Bronchial epithelial cell (primary cell): ENCODE results near the gene CCDC9B. TPM values are rescaled to one million over a fixed set of nuclear protein-coding genes. Genes with fewer than 3 reads are reported as not detected.

ENCODE experiments used
- DNase-seq: peaks from one replicate; pipeline ENCODE4 v3.0.0-alpha.2; 2010; ENCODE audit warnings: low read depth
- FAIRE-seq: peaks from 2 replicates; lab custom pipeline; 2011; peaks lifted over from hg19 to GRCh38; lab: Jason Lieb, UNC
- H3K27me3 ChIP-seq: 2 replicates; pipeline ENCODE4 v1.5.1; 2011; ENCODE audit warnings: low read length; ENCODE audit not compliant: control insufficient read depth, insufficient read depth
- H3K36me3 ChIP-seq: 2 replicates; pipeline ENCODE4 v1.5.1; 2011; ENCODE audit warnings: low read length; ENCODE audit not compliant: control insufficient read depth, insufficient read depth
- H3K4me3 ChIP-seq: 2 replicates; pipeline ENCODE4 v1.5.1; 2011; ENCODE audit warnings: mild to moderate bottlenecking, low read depth, low read length, control low read depth
- total RNA-seq: library from RNA; depleted of rRNA; stranded (reverse); fragments of >200 nt; gene quantifications from 2 replicates; pipeline ENCODE4 v1.2.1, GENCODE V29; 2014
- TF ChIP-seq, protein P1 (sequence below): IDR thresholded peaks from 2 replicates; pipeline ENCODE4 v1.5.1; 2011; ENCODE audit warnings: mild to moderate bottlenecking, moderate library complexity, low read length, control low read depth, inconsistent platforms; ENCODE audit not compliant: insufficient read depth, severe bottlenecking

CCDC9B gene
- total RNA-seq, 1 donor from 2014 or later: 12.1 TPM

DNA sequence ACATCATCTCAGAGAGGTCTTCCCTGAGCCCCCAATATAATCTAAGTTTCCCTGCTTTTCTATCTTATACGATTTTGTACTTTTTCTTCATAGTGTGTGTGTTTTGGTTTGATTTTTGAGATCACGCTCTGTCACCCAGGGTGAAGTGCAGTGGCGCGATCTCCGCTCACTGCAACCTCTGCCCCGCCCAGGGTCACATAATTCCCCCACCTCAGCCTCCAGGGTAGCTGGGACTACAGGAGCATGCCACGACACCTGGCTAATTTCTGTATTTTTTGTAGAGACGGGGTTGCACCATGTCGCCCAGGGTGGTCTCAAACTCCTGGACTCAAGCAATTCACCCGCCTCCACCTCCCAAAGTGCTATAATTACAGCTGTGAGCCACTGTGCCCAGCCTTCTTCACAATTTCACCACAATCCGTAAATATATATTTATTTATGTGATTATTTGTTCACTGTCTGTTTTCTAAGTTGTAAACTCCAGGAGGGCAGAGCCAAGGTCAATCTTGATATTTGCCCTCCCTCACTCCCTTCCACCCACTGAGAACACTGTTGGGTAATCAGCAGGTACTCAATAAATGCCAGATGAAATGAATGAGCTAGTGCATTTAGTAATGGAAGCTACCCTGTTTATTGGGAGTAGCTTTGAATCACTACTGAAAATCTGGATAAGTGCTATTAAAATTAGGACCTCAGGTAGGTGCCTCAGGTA, 41.2 kb upstream of the CCDC9B start:
- Histone ChIP-seq H3K4me3 (no peak overlapping the region), H3K27me3 (no peaks in the 10 kb centered on the region), H3K36me3 (peaks cover 4% of the 10 kb centered on the region)
- TF ChIP-seq, protein P1, sequence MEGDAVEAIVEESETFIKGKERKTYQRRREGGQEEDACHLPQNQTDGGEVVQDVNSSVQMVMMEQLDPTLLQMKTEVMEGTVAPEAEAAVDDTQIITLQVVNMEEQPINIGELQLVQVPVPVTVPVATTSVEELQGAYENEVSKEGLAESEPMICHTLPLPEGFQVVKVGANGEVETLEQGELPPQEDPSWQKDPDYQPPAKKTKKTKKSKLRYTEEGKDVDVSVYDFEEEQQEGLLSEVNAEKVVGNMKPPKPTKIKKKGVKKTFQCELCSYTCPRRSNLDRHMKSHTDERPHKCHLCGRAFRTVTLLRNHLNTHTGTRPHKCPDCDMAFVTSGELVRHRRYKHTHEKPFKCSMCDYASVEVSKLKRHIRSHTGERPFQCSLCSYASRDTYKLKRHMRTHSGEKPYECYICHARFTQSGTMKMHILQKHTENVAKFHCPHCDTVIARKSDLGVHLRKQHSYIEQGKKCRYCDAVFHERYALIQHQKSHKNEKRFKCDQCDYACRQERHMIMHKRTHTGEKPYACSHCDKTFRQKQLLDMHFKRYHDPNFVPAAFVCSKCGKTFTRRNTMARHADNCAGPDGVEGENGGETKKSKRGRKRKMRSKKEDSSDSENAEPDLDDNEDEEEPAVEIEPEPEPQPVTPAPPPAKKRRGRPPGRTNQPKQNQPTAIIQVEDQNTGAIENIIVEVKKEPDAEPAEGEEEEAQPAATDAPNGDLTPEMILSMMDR: no peak
- FAIRE-seq (no peak), DNase-seq (no peak)

DNA sequence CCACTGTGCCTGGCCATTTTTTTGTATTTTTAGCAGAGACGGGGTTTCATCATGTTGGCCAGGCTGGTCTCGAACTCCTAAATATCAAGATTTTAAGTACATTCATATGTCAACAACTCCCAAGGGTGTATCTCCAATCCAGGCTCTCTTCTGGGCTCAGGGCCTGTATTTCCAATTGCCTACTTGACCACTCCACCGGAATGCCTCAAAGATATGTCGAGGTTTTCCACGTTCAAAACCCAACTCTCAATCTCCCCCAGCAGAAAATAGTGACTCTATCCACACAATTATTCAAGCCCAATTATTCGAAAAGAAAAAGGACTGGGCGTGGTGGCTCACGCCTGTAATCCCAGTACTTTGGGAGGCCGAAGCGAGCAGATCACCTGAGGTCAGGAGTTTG, 39.9 kb upstream of the CCDC9B start:
- DNase-seq (no peak), FAIRE-seq (no peak)
- Histone ChIP-seq H3K4me3 (no peak overlapping the region), H3K36me3 (no peaks in the 10 kb centered on the region), H3K27me3 (no peaks in the 10 kb centered on the region)
- TF ChIP-seq, protein P1: no peak

DNA sequence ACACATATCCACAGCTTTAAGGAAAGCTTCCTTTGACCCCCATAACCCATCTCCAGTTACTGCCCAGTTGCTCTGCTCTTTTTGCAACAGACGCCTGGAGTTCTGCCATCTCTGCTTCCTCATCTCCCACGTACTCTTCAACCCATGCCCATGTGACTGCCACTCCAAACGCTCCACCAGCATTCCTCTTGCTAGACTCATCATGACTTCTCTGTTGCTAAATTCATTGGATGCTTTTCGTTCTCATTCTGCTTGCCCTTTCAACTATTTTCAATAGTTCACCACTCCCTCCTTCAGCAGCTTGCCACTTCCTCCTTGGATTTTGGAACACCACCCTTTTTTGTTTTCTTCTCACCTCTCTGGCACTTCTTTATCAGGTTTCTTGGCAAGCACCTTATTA, 39.1 kb upstream of the CCDC9B start:
- FAIRE-seq (peak; percentile 95), DNase-seq (peak; percentile 93)
- TF ChIP-seq, protein P1: no peak

DNA sequence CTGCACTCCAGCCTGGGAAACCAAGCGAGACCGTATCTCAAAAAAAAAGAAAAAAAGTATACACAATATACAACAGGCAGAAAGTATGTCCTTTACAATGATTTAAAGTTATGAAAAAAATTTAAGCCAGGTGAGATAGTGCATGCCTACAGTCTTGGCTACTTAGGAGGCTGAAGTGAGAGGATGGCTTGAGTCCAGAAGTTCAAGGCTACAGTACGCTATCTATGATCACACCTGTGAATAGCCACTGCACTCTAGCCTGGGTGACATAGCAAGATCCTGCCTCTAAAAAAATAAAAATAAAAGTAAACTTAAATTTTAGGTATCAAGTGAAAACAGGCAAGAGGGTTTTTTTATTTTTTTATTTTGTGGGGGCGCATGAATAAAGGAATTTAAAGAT, 38.6 kb upstream of the CCDC9B start:
- Histone ChIP-seq H3K4me3 (no peak overlapping the region), H3K36me3 (no peaks in the 10 kb centered on the region), H3K27me3 (no peaks in the 10 kb centered on the region)
- TF ChIP-seq, protein P1: no peak
- FAIRE-seq (no peak), DNase-seq (no peak)

More for the DNA sequence above, 39.1 kb upstream of the CCDC9B start:
- Histone ChIP-seq H3K27me3 (no peaks in the 10 kb centered on the region), H3K36me3 (no peaks in the 10 kb centered on the region), H3K4me3 (no peak overlapping the region)

DNA sequence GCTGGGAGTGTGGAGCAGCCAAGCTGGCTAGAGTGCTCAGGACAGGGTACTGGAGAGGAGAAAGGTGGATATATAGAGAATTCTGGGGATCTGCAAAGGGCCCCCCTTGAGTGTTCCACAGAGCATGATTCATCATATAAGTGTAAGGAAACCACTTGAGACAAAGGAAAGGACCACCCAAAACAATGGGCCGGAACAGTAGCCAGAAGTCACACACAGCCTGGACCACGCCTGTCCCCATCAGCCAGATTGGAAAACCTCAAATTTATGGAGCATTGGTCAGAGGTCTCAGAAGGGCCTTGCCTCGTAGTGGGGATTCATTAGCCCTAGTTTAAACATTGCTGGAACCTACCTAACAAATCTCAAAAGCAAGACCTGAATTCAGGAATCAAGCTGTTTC, 36.9 kb upstream of the CCDC9B start:
- Histone ChIP-seq H3K27me3 (no peaks in the 10 kb centered on the region), H3K4me3 (no peak overlapping the region), H3K36me3 (no peaks in the 10 kb centered on the region)
- TF ChIP-seq, protein P1: no peak
- FAIRE-seq (no peak), DNase-seq (no peak)

DNA sequence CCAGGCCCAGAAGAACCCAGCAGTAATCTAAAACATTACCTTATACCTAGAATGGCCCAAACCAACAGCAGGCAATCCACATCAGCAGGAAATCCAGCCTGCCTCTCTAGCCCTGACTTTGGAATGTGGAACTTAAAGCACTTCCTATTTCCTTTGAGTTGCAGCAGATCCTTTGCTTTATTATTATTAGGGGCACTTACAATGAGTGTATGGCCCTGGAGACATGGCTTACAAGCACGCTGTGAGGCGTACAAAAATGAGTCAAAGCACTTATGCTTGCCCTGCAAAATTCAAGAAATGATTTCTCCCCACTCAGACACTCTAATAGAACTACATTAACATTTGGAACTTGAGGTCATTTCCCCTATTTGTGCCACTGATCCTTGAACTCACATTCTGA, 32.2 kb upstream of the CCDC9B start:
- TF ChIP-seq, protein P1: no peak
- Histone ChIP-seq H3K36me3 (no peaks in the 10 kb centered on the region), H3K4me3 (no peak overlapping the region), H3K27me3 (peaks cover 3% of the 10 kb centered on the region)
- FAIRE-seq (no peak), DNase-seq (no peak)
